Endodermal cell (in vitro differentiated cells): ENCODE measurements around the gene GLIS1. TPM values are rescaled to one million over a fixed set of nuclear protein-coding genes. Genes with fewer than 3 reads are reported as not detected.

Experiments used
- DNase-seq: peaks from one replicate; pipeline ENCODE4 v3.0.0-alpha.2; 2017
- H3K27ac ChIP-seq: 2 replicates; pipeline ENCODE4 v1.5.1; 2013; ENCODE audit warnings: mild to moderate bottlenecking, low read depth, low read length, moderate library complexity
- H3K27me3 ChIP-seq: 2 replicates; pipeline ENCODE4 v1.6.1; 2013; ENCODE audit warnings: mild to moderate bottlenecking, low read length, moderate library complexity; ENCODE audit not compliant: insufficient read depth, control insufficient read depth, poor library complexity, severe bottlenecking
- H3K36me3 ChIP-seq: 2 replicates; pipeline ENCODE4 v1.7.0; 2013; ENCODE audit warnings: mild to moderate bottlenecking, low read length, moderate library complexity; ENCODE audit not compliant: control insufficient read depth, insufficient read depth
- H3K4me1 ChIP-seq: one replicate; pipeline ENCODE4 v1.7.0; 2013; ENCODE audit warnings: low read length; ENCODE audit not compliant: control insufficient read depth, insufficient read depth
- H3K4me3 ChIP-seq: 2 replicates; pipeline ENCODE4 v1.5.1; 2013; ENCODE audit warnings: mild to moderate bottlenecking, low read length, moderate library complexity
- H3K9ac ChIP-seq: 2 replicates; pipeline ENCODE4 v1.6.1; 2013; ENCODE audit warnings: mild to moderate bottlenecking, low read length, moderate library complexity; ENCODE audit not compliant: poor library complexity, severe bottlenecking; ENCODE audit errors: extremely low read depth
- H3K9me3 ChIP-seq: 2 replicates; pipeline ENCODE4 v1.6.1; 2013; ENCODE audit warnings: mild to moderate bottlenecking, low read length, moderate library complexity; ENCODE audit not compliant: control insufficient read depth
- H3K27ac Mint-ChIP-seq: 2 replicates; pipeline ENCODE4 v1.8.0; 2020; ENCODE audit warnings: mixed read lengths
- H3K27me3 Mint-ChIP-seq: 2 replicates; pipeline ENCODE4 v1.8.0; 2021; ENCODE audit warnings: mild to moderate bottlenecking, mixed read lengths; ENCODE audit not compliant: insufficient read depth
- H3K36me3 Mint-ChIP-seq: 2 replicates; pipeline ENCODE4 v1.8.0; 2020; ENCODE audit warnings: low read depth, mixed read lengths
- H3K4me1 Mint-ChIP-seq: 2 replicates; pipeline ENCODE4 v1.8.0; 2020; ENCODE audit warnings: mixed read lengths
- H3K4me3 Mint-ChIP-seq: 2 replicates; pipeline ENCODE4 v1.8.0; 2020; ENCODE audit warnings: mild to moderate bottlenecking, moderate library complexity, mixed read lengths
- H3K9me3 Mint-ChIP-seq: 2 replicates; pipeline ENCODE4 v1.8.0; 2020; ENCODE audit warnings: mild to moderate bottlenecking, mixed read lengths
- WGBS, 2 experiments: methylation state at CpG; one replicate each; pipeline versions ENCODE4 v1.1.5 to v1.1.7; 2013; ENCODE audit warnings: missing lambda C conversion rate in 2 of 2, mixed read lengths in 1 of 2; ENCODE audit not compliant: insufficient coverage in 1 of 2, insufficient read length in 1 of 2; 5-methylcytosine and 5-hydroxymethylcytosine counted together
- total RNA-seq, 2 donors: library from RNA; stranded (reverse); fragmentation: NEBNext Ultra II Directional in 1 of 2; extraction: Animal tissue kit (Norgen Biotek cat#: 25700) in 1 of 2; gene quantifications; 2 replicates in 1 of 2; 3 replicates in 1 of 2; pipeline ENCODE4 v1.2.1, GENCODE V29; 2021
- TF ChIP-seq, protein P1 (sequence below): fragments of 200-600 bp; sonication (generic); conservative IDR thresholded peaks from 2 replicates; pipeline ENCODE4 v1.5.0; 2021; ENCODE audit warnings: antibody characterized with exemption, mild to moderate bottlenecking

The GLIS1 gene
- total RNA-seq, 2 donors from 2014 or later: 2.1 to 3.9 TPM

DNA sequence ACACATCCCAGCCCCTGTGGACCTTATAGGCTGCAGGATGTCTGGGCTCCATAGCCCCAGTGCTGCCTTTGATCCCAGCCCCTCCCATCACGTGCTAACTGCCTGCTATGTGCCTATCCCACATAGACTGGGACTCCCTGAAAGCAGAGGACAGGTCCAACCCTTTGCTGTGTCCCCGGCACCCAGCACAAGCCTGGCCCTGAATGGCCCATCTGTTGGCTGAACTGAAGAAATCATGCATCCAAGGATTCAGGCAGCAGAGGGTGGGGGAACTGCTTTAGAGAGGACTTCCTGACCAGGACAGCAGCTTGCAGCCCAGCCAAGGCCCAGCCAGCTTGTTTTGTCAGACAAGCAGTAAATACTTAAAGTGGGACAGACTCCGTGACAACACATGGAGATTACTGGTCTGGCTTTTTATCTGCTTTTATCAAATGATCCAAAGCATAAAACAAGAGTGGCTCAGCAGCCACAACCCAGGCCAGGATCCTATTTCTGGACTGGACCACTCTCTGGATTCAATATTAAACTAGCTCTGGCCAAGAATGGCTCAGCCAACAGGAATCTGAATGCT lies 69.3 kb downstream of the GLIS1 start:
- no peak for DNase-seq
- no peak overlapping the region for H3K9ac ChIP-seq
- H3K27ac ChIP-seq: no peak overlapping the region
- H3K27me3 ChIP-seq: no peaks in the 10 kb centered on the region
- H3K4me1 Mint-ChIP-seq: peaks cover 6% of the 10 kb centered on the region
- no peaks in the 10 kb centered on the region for H3K36me3 ChIP-seq
- H3K9me3 Mint-ChIP-seq: no peaks in the 10 kb centered on the region
- H3K9me3 ChIP-seq: no peaks in the 10 kb centered on the region
- no peak overlapping the region for H3K4me3 Mint-ChIP-seq
- 82 to 88% methylated on average over 2 to 3 of the region's 3 CpGs for WGBS, 2 experiments
- H3K4me1 ChIP-seq: no peaks in the 10 kb centered on the region
- peaks cover 2% of the 10 kb centered on the region for H3K27me3 Mint-ChIP-seq
- H3K36me3 Mint-ChIP-seq: no peaks in the 10 kb centered on the region
- TF ChIP-seq, protein P1, sequence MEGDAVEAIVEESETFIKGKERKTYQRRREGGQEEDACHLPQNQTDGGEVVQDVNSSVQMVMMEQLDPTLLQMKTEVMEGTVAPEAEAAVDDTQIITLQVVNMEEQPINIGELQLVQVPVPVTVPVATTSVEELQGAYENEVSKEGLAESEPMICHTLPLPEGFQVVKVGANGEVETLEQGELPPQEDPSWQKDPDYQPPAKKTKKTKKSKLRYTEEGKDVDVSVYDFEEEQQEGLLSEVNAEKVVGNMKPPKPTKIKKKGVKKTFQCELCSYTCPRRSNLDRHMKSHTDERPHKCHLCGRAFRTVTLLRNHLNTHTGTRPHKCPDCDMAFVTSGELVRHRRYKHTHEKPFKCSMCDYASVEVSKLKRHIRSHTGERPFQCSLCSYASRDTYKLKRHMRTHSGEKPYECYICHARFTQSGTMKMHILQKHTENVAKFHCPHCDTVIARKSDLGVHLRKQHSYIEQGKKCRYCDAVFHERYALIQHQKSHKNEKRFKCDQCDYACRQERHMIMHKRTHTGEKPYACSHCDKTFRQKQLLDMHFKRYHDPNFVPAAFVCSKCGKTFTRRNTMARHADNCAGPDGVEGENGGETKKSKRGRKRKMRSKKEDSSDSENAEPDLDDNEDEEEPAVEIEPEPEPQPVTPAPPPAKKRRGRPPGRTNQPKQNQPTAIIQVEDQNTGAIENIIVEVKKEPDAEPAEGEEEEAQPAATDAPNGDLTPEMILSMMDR: no peak
- H3K4me3 ChIP-seq: no peak overlapping the region
- no peak overlapping the region for H3K27ac Mint-ChIP-seq

DNA sequence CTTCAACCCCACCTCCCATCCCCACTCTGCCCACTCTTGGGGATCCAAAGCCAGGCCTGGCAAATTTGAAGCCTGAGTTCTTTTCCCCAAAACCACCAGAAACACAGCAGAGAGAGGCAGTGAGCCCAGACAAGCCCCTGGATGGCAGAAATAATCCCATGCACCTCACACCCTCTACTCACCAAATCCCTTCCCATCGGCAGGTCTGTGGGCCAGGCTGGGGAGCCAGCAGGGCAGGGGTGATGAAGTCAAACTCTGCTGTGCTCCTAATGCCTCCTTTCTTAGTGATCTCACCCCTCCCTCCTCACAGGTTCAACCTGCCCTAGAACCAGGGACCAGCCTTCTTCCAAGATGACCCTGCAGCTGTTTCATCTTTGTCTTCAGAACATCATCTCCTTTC lies 72.4 kb downstream of the GLIS1 start:
- Histone ChIP-seq H3K4me3 (no peak overlapping the region), H3K36me3 (no peaks in the 10 kb centered on the region), H3K27me3 (no peaks in the 10 kb centered on the region), H3K27ac (no peak overlapping the region), H3K9ac (no peak overlapping the region), H3K4me1 (no peaks in the 10 kb centered on the region), H3K9me3 (no peaks in the 10 kb centered on the region)
- Mint-ChIP-seq H3K36me3 (no peaks in the 10 kb centered on the region), H3K9me3 (no peaks in the 10 kb centered on the region), H3K4me3 (no peak overlapping the region), H3K4me1 (peaks cover 6% of the 10 kb centered on the region), H3K27ac (no peak overlapping the region), H3K27me3 (peaks cover 2% of the 10 kb centered on the region)
- TF ChIP-seq, protein P1: no peak
- 85 to 100% methylated on average over 1 of the region's 1 CpG for WGBS, 2 experiments
- no peak for DNase-seq

DNA sequence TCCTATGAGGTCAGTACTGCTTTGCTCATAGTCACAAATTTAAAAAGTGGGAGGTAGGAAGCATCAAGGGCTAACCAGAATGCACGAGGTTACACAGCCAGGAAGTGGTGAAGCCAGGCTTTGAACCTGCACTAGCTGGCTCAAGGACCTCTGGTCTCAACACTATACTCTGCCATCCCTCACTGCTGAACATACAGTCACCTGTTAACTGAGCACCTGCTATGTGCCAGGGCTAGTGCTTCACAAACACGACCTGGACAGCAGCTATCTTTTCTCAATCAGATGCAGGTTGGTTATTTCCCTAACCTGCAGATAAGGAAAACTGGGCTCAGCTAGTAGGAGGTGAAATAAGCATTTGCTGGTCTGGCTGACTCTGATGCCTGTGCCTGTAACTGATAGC lies 73.0 kb downstream of the GLIS1 start:
- H3K4me3 Mint-ChIP-seq: no peak overlapping the region
- H3K27ac Mint-ChIP-seq: no peak overlapping the region
- H3K4me3 ChIP-seq: no peak overlapping the region
- no peaks in the 10 kb centered on the region for H3K9me3 ChIP-seq
- H3K4me1 ChIP-seq: no peaks in the 10 kb centered on the region
- H3K27me3 Mint-ChIP-seq: peaks cover 2% of the 10 kb centered on the region
- H3K4me1 Mint-ChIP-seq: peaks cover 8% of the 10 kb centered on the region
- H3K36me3 ChIP-seq: no peaks in the 10 kb centered on the region
- H3K9me3 Mint-ChIP-seq: no peaks in the 10 kb centered on the region
- H3K36me3 Mint-ChIP-seq: no peaks in the 10 kb centered on the region
- no peak for DNase-seq
- no peaks in the 10 kb centered on the region for H3K27me3 ChIP-seq
- no peak overlapping the region for H3K27ac ChIP-seq
- WGBS, 2 experiments: 50 to 61% methylated on average over 2 of the region's 2 CpGs
- no peak overlapping the region for H3K9ac ChIP-seq
- TF ChIP-seq, protein P1: no peak
